Mesodermal cell (in vitro differentiated cells): ENCODE data around the gene CKLF.

ENCODE experiments used
- H3K27ac ChIP-seq: 2 replicates; pipeline ENCODE4 v1.7.0; 2013; ENCODE audit warnings: mild to moderate bottlenecking, low read depth, low read length, moderate library complexity; ENCODE audit not compliant: severe bottlenecking
- H3K36me3 ChIP-seq: 2 replicates; pipeline ENCODE4 v1.7.1; 2013; ENCODE audit warnings: mild to moderate bottlenecking, low read length, moderate library complexity; ENCODE audit not compliant: control insufficient read depth, insufficient read depth
- H3K4me1 ChIP-seq: one replicate; pipeline ENCODE4 v1.7.1; 2013; ENCODE audit warnings: mild to moderate bottlenecking, low read length; ENCODE audit not compliant: insufficient read depth, control insufficient read depth, poor library complexity, severe bottlenecking
- H3K4me3 ChIP-seq: 2 replicates; pipeline ENCODE4 v1.7.0; 2013; ENCODE audit warnings: low read length, control low read depth, mild to moderate bottlenecking; ENCODE audit not compliant: insufficient read depth, poor library complexity, severe bottlenecking; ENCODE audit errors: extremely low read depth
- H3K9me3 ChIP-seq: 2 replicates; pipeline ENCODE4 v1.7.1; 2013; ENCODE audit warnings: mild to moderate bottlenecking, low read length, moderate library complexity; ENCODE audit not compliant: control insufficient read depth
- WGBS, 2 experiments: methylation state at CpG; one replicate each; pipeline ENCODE4 v1.1.5; 2013; ENCODE audit warnings: missing lambda C conversion rate in 2 of 2; ENCODE audit not compliant: insufficient coverage in 2 of 2; 5-methylcytosine and 5-hydroxymethylcytosine counted together

Gene CKLF

GRCh38 chr16:66519482-66520373, 32.6 kb upstream of the CKLF start:
- peaks cover 29% of the 10 kb centered on the region for H3K4me1 ChIP-seq
- no peak overlapping the region for H3K27ac ChIP-seq
- 92 to 96% methylated on average over 8 to 9 of the region's 11 CpGs for WGBS, 2 experiments
- H3K9me3 ChIP-seq, result no peaks in the 10 kb centered on the region
- no peaks in the 10 kb centered on the region for H3K36me3 ChIP-seq
- H3K4me3 ChIP-seq, result no peak overlapping the region

DNA sequence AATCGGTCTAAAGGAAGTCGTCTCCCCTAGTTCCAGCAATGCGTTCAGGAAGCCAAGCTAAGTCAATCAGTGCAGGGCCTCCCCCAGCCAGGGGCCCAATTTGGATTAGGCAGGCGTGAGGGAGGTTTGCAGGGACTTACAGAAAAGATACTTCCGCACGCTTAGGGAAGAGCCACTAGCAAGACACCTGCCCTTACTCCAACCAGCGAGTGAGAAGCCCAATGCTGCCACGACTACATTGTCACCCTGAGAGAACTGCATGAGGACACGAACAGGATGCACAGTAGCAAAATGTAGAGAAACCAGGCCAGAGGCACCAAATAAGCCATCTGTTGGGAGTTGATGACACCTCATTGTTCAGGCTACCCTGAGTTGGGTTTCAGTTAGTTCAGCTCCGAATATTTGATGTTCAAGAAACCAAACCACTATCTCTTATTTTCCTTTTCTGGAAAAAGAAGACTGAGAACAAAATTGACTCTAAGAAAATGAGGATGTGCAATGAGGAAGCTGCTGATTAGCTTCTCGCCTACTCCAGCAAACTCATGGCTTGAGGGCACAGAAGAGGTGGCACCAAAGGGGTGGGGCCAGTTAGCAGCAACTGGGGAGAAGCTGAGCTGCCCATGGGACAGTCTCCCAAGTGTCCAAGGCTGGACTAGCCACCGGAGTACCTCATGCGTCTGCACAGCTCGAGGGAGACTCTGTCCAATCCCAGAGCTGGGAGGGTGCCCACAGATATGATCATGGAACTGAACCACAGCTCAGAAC, 31.8 kb upstream of the CKLF start:
- no peak overlapping the region for H3K4me3 ChIP-seq
- H3K36me3 ChIP-seq, result no peaks in the 10 kb centered on the region
- WGBS, 2 experiments, result 94% methylated on average over 12 to 13 of the region's 14 CpGs
- H3K27ac ChIP-seq, result no peak overlapping the region
- H3K4me1 ChIP-seq, result peaks cover 23% of the 10 kb centered on the region
- H3K9me3 ChIP-seq, result no peaks in the 10 kb centered on the region

DNA sequence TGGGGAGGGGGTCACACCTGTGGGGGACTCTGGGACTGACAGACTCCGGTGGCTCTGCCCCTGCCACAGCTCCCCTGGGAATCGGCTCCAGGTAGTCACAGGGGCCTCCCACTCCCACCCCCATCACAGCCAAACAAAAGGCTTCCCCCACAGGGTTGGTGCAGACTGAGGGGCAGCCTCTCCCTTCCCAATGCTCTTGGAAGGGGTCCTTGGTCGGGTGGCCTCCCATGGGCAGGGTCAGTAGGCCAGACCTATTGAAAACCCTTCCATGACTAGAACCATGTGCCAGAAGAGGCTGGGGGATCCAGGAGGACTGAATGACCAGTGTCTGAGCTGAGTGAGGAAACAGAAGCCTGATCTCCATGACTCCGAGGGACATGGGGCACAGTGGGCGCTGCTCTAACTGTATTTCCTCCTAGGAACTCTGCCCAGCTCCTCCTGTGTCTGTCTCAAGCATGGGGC, 31.1 kb upstream of the CKLF start:
- Histone ChIP-seq H3K9me3 (no peaks in the 10 kb centered on the region), H3K4me3 (no peak overlapping the region), H3K36me3 (no peaks in the 10 kb centered on the region), H3K27ac (no peak overlapping the region), H3K4me1 (peaks cover 16% of the 10 kb centered on the region)
- 96 to 100% methylated on average over 3 to 4 of the region's 5 CpGs for WGBS, 2 experiments

GRCh38 chr16:66521951-66522771, 30.2 kb upstream of the CKLF start:
- WGBS, 2 experiments, result 90% methylated on average over 14 to 17 of the region's 17 CpGs
- H3K36me3 ChIP-seq, result no peaks in the 10 kb centered on the region
- H3K9me3 ChIP-seq, result no peaks in the 10 kb centered on the region
- H3K4me1 ChIP-seq, result peaks cover 10% of the 10 kb centered on the region
- no peak overlapping the region for H3K27ac ChIP-seq
- no peak overlapping the region for H3K4me3 ChIP-seq

DNA sequence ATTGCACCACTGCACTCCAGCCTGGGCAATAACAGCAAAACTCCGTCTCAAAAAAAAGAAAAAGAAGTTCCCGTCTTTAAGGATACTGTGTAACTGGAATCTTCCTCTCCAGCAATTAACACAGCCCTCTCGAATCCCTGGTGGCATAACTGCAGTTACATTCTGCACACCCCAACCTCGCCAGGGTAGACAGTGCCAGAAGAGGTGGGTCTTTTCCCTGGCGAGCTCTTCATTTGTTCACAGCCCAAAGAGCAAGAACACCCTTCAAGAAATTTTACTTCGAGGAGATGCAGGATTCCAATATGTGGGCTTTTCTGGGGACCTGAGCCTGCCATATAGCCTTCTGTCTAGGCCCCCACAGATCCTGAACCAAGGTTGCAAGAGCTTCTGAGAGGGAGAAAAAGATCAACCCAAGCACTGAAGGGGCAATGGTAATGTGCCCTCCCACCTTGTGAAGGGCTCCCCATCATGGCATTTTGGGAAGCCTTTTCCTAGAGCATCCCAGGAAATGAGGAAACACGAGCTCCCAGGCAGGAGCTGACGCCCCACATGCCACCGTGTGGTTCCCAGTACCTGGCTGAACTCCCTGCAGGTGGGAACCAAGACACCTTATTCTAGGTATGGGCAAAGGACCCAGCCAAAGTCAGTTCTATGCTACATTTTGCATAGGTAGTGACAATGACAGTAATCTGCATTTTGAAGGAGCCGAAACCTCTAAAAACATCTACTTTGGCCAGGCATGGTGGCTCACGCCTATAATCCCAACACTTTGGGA, 29.4 kb upstream of the CKLF start:
- Histone ChIP-seq H3K4me1 (peaks cover 2% of the 10 kb centered on the region), H3K9me3 (no peaks in the 10 kb centered on the region), H3K27ac (no peak overlapping the region), H3K36me3 (no peaks in the 10 kb centered on the region), H3K4me3 (no peak overlapping the region)
- 90 to 93% methylated on average over 9 to 10 of the region's 11 CpGs for WGBS, 2 experiments

GRCh38 chr16:66523861-66524354, 28.5 kb upstream of the CKLF start:
- no peak overlapping the region for H3K27ac ChIP-seq
- WGBS, 2 experiments, result 95 to 97% methylated on average over 7 to 9 of the region's 9 CpGs
- no peak overlapping the region for H3K4me3 ChIP-seq
- no peaks in the 10 kb centered on the region for H3K9me3 ChIP-seq
- H3K36me3 ChIP-seq, result peaks cover 2% of the 10 kb centered on the region
- H3K4me1 ChIP-seq, result no peaks in the 10 kb centered on the region

DNA sequence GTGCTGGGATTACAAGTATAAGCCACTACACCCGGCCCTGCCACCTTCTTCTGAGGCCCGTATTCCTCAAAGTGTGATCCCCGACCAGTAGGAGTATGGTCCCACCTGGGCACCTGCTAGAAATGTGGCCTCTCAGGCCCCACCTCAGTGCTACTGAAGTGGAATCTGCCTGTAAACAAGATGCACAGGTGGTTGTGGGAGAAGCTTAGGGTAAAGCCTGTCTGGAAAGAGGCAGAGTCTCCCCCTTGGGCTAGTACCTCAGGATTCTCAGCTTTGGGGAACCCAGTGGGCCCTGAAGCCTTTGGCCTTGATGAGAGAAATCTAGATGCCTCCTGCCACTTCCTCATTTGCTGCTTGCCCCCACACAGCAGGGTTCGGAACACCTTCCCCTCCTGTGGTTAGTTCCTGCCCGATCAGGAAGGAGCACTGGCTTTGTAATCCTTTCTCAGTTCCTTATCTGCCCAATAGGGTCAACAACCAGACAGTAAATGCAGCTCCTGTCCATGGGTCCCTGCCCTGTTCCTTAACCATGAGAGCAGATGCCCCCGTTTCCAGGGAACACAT, 27.7 kb upstream of the CKLF start:
- Histone ChIP-seq H3K27ac (no peak overlapping the region), H3K4me3 (no peak overlapping the region), H3K9me3 (no peaks in the 10 kb centered on the region), H3K36me3 (peaks cover 3% of the 10 kb centered on the region), H3K4me1 (no peaks in the 10 kb centered on the region)
- WGBS, 2 experiments, result 88 to 92% methylated on average over 6 of the region's 6 CpGs

DNA sequence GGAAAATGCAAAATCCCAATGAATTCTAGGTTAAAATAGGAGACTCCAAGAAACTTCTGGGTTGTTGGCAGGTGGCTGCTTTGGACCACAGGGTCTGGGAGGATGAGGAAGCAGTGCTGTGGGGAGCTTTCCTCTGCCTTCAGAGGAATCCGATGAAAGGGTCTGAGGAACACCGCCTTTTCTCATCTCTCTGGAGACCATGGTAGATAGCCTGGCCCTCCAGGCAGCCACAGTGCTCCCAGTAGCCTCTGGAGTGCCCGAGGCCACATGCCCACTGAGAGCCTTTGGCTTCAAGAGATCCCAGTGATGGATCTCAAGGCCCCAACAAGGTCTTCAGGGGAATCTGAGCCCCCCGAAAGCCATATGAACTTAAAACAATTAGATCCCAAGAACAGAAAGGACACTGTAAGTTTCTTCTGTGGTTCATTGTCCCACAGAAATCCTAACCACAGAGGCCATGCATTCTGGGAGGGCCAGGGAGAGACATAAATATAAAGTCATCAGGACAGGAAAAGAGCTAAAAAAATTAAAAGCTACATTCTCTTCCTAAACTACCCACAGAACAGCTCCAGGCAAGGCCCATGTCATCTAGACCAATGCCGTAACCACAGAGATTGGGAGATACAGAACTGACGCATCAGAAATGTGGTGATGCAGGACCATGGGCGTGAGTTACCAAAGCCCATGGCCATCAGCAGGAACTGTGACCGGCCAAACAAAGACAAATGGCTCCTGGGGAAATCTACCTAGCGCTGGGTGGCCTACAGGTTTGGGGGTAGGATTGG, 26.8 kb upstream of the CKLF start:
- WGBS, 2 experiments, result 94 to 98% methylated on average over 7 to 8 of the region's 9 CpGs
- Histone ChIP-seq H3K4me3 (no peak overlapping the region), H3K36me3 (peaks cover 3% of the 10 kb centered on the region), H3K4me1 (no peaks in the 10 kb centered on the region), H3K9me3 (no peaks in the 10 kb centered on the region), H3K27ac (no peak overlapping the region)

GRCh38 chr16:66528294-66528693, 24.1 kb upstream of the CKLF start:
- 88 to 97% methylated on average over 5 of the region's 5 CpGs for WGBS, 2 experiments
- Histone ChIP-seq H3K4me1 (no peaks in the 10 kb centered on the region), H3K4me3 (no peak overlapping the region), H3K27ac (no peak overlapping the region), H3K9me3 (no peaks in the 10 kb centered on the region), H3K36me3 (peaks cover 9% of the 10 kb centered on the region)
